NCI-H345 treated with DMSO at 0.1 percent for 48 hours (cell line): ENCODE measurements around the gene MYL2.

Source experiments
- DNase-seq: peaks from one replicate; lab custom pipeline; 2025; ENCODE audit not compliant: unreplicated experiment; lab: John Stamatoyannopoulos, UW

MYL2 gene

GRCh38 chr12:110930348-110931314 lies 10.3 kb upstream of the MYL2 start:
- no peak for DNase-seq

DNA sequence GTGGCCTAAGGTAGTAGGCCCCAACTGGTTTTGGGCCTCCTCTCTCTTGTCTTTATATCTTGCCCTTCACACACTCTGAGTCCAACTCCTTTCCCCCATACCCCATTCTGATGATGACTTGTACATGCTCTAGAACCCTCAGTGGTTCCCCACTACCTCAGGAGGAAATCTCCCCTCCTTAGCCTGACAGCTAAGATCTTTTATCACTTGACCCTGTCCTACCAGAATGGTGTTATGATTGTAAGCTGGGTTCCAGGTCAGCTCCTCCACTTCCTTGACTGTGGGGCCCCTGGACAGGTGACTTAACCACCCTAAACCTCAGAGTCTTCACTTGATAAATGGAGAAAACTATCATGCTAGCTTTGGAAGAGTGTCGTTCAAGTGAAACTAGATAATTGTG lies 9.4 kb upstream of the MYL2 start:
- no peak for DNase-seq

- no peak for DNase-seq
These were observed 8.3 kb upstream of the MYL2 start for GRCh38 chr12:110928700-110929099.

GRCh38 chr12:110927546-110927945 lies 7.2 kb upstream of the MYL2 start:
- DNase-seq = no peak

GRCh38 chr12:110923692-110924334 lies 3.4 kb upstream of the MYL2 start:
- DNase-seq = no peak

- DNase-seq = no peak
These were observed 2.8 kb upstream of the MYL2 start for GRCh38 chr12:110923192-110923591.

- DNase-seq = no peak
These were observed 2.3 kb upstream of the MYL2 start for GRCh38 chr12:110922652-110923051.

- DNase-seq = no peak
These were observed 883 bp upstream of the MYL2 start for GRCh38 chr12:110921262-110921661.

- DNase-seq = no peak
These were observed 659 bp downstream of the MYL2 start for GRCh38 chr12:110919720-110920119.

GRCh38 chr12:110917961-110918360 lies 2.4 kb downstream of the MYL2 start:
- DNase-seq = no peak

DNA sequence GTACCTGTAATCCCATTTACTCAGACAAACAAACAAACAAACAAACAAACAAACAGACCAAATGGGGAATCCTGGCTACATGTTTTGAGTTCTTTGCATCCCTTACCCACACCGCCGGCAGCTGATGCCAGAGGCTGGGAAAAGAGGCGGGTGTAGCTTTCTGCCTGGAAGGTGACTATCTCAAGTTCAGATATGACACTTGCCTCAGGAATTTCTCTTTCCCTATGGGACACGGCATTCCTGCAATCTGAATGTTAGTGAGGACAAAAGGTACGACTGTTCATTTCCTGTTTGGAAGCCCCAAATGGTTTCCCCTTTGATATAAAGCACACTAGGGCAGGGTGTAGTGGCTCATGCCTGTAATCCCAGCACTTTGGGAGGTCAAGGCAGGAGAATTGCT lies 2.9 kb downstream of the MYL2 start:
- DNase-seq = no peak

DNA sequence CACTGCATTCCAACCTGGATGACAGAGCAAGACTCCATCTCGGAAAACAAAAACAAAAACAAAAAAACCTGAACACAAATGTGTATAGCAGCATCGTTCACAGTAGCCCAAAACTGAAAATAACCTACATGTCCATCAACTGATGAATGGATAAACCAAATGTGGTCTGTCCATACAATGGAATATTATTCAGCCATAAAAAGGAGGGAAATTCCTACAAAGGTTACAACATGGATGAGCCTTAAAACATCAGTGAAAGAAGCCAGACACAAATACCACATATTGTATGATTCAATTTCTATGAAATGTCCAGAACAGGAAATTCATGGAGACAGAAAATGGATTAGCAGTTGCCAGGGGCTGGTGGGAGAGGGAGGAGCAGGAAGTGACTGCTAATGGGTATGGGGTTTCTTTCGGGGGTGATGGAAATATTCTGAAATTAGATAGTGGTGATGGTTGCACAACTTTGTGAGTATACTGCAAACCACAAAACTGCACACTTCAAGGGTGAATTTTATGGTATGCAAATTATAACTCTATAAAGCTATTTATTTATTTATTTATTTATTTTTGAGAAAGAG lies 4.0 kb downstream of the MYL2 start:
- DNase-seq = no peak

DNA sequence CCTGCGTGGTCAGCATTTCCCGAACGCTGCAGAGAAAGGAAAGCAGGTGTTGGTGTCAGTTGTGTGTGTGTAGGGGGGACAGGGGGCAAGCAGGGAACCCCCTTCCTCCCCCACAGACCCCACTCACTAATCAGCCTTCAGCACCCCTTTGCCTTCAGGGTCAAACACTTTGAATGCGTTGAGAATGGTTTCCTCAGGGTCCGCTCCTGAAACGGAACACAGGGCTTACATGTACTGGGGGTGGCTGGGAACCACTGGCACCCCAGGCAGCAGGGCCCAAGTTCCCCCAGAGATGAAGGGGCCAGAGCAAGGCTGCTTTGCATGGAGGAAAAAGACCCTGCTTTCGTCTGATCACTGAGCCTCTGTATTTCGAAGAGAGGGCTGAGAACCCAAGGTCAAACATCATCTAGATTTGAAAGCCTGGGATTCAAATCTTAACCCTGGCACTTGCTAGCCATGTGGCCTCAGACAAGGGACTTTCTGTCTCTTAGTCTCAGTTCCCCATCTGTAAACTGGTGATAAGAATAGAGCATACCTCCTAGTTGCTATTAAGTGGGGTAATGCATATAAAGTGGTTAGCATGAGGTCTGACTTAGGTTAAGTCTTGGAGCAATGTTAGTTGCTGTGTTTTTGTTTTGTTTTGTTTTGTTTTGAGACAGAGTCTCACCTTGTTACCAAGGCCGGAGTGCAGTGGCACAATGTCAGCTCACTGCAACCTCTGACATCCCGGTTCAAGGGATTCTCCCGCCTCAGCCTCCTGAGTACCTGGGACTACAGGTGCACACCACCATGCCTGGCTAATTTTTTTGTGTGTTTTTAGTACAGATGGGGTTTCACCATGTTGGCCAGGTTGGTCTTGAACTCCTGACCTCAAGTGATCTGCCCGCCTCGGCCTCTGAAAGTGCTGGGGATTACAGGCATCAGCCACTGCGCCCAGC lies 7.0 kb downstream of the MYL2 start:
- DNase-seq = no peak

DNA sequence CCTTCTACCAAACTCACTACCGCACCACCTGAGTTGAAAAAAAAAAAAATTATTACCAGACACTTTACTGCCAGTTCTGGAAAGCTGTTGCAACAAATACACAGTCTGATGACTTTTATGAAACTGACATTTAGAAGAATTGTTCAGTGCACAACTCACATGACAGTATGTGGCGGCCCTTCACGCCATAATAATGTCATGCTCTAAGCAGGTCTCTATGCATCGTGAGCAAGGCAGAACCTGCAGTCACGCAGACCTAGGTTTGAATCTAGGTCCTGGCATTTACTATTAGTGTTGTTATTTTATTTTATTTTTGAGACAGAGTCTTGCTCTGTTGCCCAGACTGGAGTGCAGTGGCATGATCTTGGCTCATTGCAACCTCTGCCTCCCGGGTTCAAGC lies 8.1 kb downstream of the MYL2 start:
- DNase-seq = no peak

GRCh38 chr12:110908377-110909152 lies 11.8 kb downstream of the MYL2 start:
- DNase-seq = no peak

DNA sequence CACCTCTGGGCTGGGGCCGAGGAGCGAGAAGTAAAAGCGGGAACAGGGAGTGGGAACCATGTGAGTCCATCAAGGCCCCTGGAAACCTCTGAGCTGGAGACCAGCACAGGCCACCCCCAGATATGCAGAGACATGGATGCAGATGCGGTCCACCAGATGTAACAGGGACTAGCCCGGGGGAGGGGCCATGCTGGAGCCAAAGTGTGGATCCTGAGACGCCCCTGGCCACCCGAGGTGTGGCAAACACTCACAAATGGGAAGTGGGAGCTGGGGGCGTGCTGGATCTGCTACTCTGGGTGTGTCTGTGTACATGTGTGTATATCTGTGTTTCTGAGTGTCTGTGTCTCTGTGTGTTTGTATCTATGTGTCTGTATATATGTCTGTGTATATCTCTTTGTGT lies 12.8 kb downstream of the MYL2 start:
- no peak for DNase-seq

GRCh38 chr12:110906985-110907384 lies 13.4 kb downstream of the MYL2 start:
- DNase-seq = no peak

GRCh38 chr12:110906516-110906915 lies 13.9 kb downstream of the MYL2 start:
- no peak for DNase-seq

- no peak for DNase-seq
These were observed 14.3 kb downstream of the MYL2 start for GRCh38 chr12:110906083-110906482.

GRCh38 chr12:110903511-110903910 lies 16.9 kb downstream of the MYL2 start:
- DNase-seq = no peak
